SJSA1 (cell line): ENCODE data around the gene SRM. TPM values are rescaled to one million over a fixed set of nuclear protein-coding genes. Genes with fewer than 3 reads are reported as not detected.
"Not testable (repeated sequence)": the region's sequence is repeated elsewhere in the genome, so short reads cannot be mapped to it uniquely, and the experiment has no call there.

Experiments used
- DNase-seq, 2 experiments: peaks; one replicate each; pipeline ENCODE4 v3.0.0-alpha.2; 2015 to 2020; ENCODE audit warnings: low spot score in 2 of 2, low read depth in 1 of 2
- H3K27ac ChIP-seq: fragments of 250-450 bp; sonication (Bioruptor Pico); 2 replicates; pipeline ENCODE4 v1.5.1; 2020; ENCODE audit warnings: mild to moderate bottlenecking, moderate library complexity
- H3K27me3 ChIP-seq: fragments of 250-450 bp; sonication (Bioruptor Pico); replicated peaks from 2 replicates; pipeline ENCODE4 v1.5.1; 2020; ENCODE audit warnings: mild to moderate bottlenecking, moderate library complexity
- H3K36me3 ChIP-seq: fragments of 250-450 bp; sonication (Bioruptor Pico); 2 replicates; pipeline ENCODE4 v1.5.1; 2020; ENCODE audit warnings: mild to moderate bottlenecking
- H3K4me1 ChIP-seq: fragments of 250-450 bp; sonication (Bioruptor Pico); replicated peaks from 2 replicates; pipeline ENCODE4 v1.6.1; 2021; ENCODE audit warnings: mild to moderate bottlenecking
- H3K4me3 ChIP-seq: fragments of 250-450 bp; sonication (Bioruptor Pico); 2 replicates; pipeline ENCODE4 v1.5.1; 2020; ENCODE audit warnings: mild to moderate bottlenecking
- H3K9me3 ChIP-seq: fragments of 250-450 bp; sonication (Bioruptor Pico); replicated peaks from 2 replicates; pipeline ENCODE4 v1.5.1; 2020; ENCODE audit warnings: mild to moderate bottlenecking
- total RNA-seq: library from RNA; depleted of rRNA; stranded (reverse); fragments of >200 nt; shearing (Covaris generic); gene quantifications from 2 replicates; pipeline ENCODE4 v1.2.3, GENCODE V29; 2014; rRNA removed

Gene SRM
- total RNA-seq: 31.4 and 33.0 TPM in 2 replicates

- H3K27ac ChIP-seq: peak within 1 kb of the TSS; percentile 38
- peaks cover 56% of the 10 kb centered on the region for H3K36me3 ChIP-seq
- peaks cover 17% of the 10 kb centered on the region for H3K4me1 ChIP-seq
- DNase-seq: peak; percentile 78 to 89
- 0 out of 2 replicates have a peak, but pooled peaks cover 2% of the 10 kb centered on the region for H3K9me3 ChIP-seq
- peak within 1 kb of the TSS; percentile 98 for H3K4me3 ChIP-seq
- no peaks in the 10 kb centered on the region for H3K27me3 ChIP-seq
These were observed at the start of gene SRM for GRCh38 chr1:11059968-11060830. Gene SRM (minus strand): TSS chr1:11060018. CDS start chr1:11059943, 75 bp downstream.

- peaks cover 57% of the 10 kb centered on the region for H3K36me3 ChIP-seq
- H3K4me3 ChIP-seq: no peak overlapping the region
- DNase-seq: no peak
- H3K27ac ChIP-seq: no peak overlapping the region
- H3K27me3 ChIP-seq: no peaks in the 10 kb centered on the region
- no peaks in the 10 kb centered on the region for H3K4me1 ChIP-seq
- no peaks in the 10 kb centered on the region for H3K9me3 ChIP-seq
These were observed 49.4 kb upstream of the SRM start for GRCh38 chr1:11109047-11109760.

- Histone ChIP-seq H3K4me1 (no peaks in the 10 kb centered on the region), H3K27ac (no peak overlapping the region), H3K4me3 (no peak overlapping the region), H3K27me3 (no peaks in the 10 kb centered on the region), H3K36me3 (peaks cover 43% of the 10 kb centered on the region), H3K9me3 (no peaks in the 10 kb centered on the region)
- no peak for DNase-seq
These were observed 47.8 kb upstream of the SRM start for GRCh38 chr1:11107599-11107998.

GRCh38 chr1:11105586-11105985 lies 45.8 kb upstream of the SRM start:
- no peaks in the 10 kb centered on the region for H3K27me3 ChIP-seq
- no peaks in the 10 kb centered on the region for H3K9me3 ChIP-seq
- DNase-seq: no peak

GRCh38 chr1:11101347-11101746 lies 41.5 kb upstream of the SRM start:
- Histone ChIP-seq H3K36me3 (peaks cover 36% of the 10 kb centered on the region), H3K4me3 (no peak overlapping the region), H3K9me3 (no peaks in the 10 kb centered on the region), H3K4me1 (peaks cover 13% of the 10 kb centered on the region), H3K27me3 (no peaks in the 10 kb centered on the region), H3K27ac (no peak overlapping the region)
- DNase-seq: no peak

More at GRCh38 chr1:11105586-11105985, 45.8 kb upstream of the SRM start:
- Histone ChIP-seq H3K27ac (no peak overlapping the region), H3K36me3 (peaks cover 34% of the 10 kb centered on the region), H3K4me1 (no peaks in the 10 kb centered on the region), H3K4me3 (no peak overlapping the region)

GRCh38 chr1:11100806-11101205 lies 41.0 kb upstream of the SRM start:
- not testable (repeated sequence) for H3K4me3 ChIP-seq, DNase-seq

GRCh38 chr1:11100149-11100493 lies 40.3 kb upstream of the SRM start:
- Histone ChIP-seq H3K4me3 (peak overlapping the region; percentile 95), H3K36me3 (peaks cover 41% of the 10 kb centered on the region), H3K27ac (peak overlapping the region; percentile 87), H3K27me3 (no peaks in the 10 kb centered on the region), H3K9me3 (no peaks in the 10 kb centered on the region), H3K4me1 (peaks cover 13% of the 10 kb centered on the region)
- no peak for DNase-seq

More at GRCh38 chr1:11100806-11101205, 41.0 kb upstream of the SRM start:
- Histone ChIP-seq H3K36me3 (peaks cover 35% of the 10 kb centered on the region), H3K4me1 (peaks cover 13% of the 10 kb centered on the region)
- H3K9me3 ChIP-seq, H3K27me3 ChIP-seq, H3K27ac ChIP-seq: not testable (repeated sequence)

GRCh38 chr1:11099310-11100148 lies 39.7 kb upstream of the SRM start, which contains the start of gene EXOSC10:
Gene EXOSC10 (minus strand): TSS chr1:11099869. CDS start chr1:11099831, 38 bp downstream.
- peak within 1 kb of the TSS; percentile 87 for H3K27ac ChIP-seq
- H3K4me1 ChIP-seq: peaks cover 13% of the 10 kb centered on the region
- DNase-seq: peak; percentile 89 to 94
- peaks cover 46% of the 10 kb centered on the region for H3K36me3 ChIP-seq
- peak within 1 kb of the TSS; percentile 95 for H3K4me3 ChIP-seq
- H3K9me3 ChIP-seq: no peaks in the 10 kb centered on the region
- no peaks in the 10 kb centered on the region for H3K27me3 ChIP-seq

GRCh38 chr1:11098931-11099309 lies 39.1 kb upstream of the SRM start:
- peak overlapping the region; percentile 95 for H3K4me3 ChIP-seq
- H3K9me3 ChIP-seq: no peaks in the 10 kb centered on the region
- no peak for DNase-seq
- peaks cover 13% of the 10 kb centered on the region for H3K4me1 ChIP-seq
- H3K27me3 ChIP-seq: no peaks in the 10 kb centered on the region
- H3K36me3 ChIP-seq: peaks cover 52% of the 10 kb centered on the region
- peak overlapping the region; percentile 87 for H3K27ac ChIP-seq

GRCh38 chr1:11083784-11084183 lies 24.0 kb upstream of the SRM start:
- not testable (repeated sequence) for H3K4me3 ChIP-seq, H3K4me1 ChIP-seq, H3K27ac ChIP-seq, DNase-seq, H3K9me3 ChIP-seq, H3K27me3 ChIP-seq
- peaks cover 93% of the 10 kb centered on the region for H3K36me3 ChIP-seq

GRCh38 chr1:11080931-11081330 lies 21.1 kb upstream of the SRM start:
- Histone ChIP-seq H3K4me3 (no peak overlapping the region), H3K4me1 (no peaks in the 10 kb centered on the region), H3K27me3 (no peaks in the 10 kb centered on the region), H3K27ac (no peak overlapping the region), H3K9me3 (no peaks in the 10 kb centered on the region), H3K36me3 (peaks cover 92% of the 10 kb centered on the region)
- DNase-seq: no peak

- Histone ChIP-seq H3K27me3 (no peaks in the 10 kb centered on the region), H3K36me3 (peaks cover 90% of the 10 kb centered on the region), H3K4me3 (no peak overlapping the region), H3K27ac (no peak overlapping the region), H3K4me1 (no peaks in the 10 kb centered on the region), H3K9me3 (no peaks in the 10 kb centered on the region)
- no peak for DNase-seq
These were observed 18.8 kb upstream of the SRM start for GRCh38 chr1:11078631-11079030.

- H3K4me1 ChIP-seq, H3K9me3 ChIP-seq, DNase-seq, H3K27ac ChIP-seq, H3K4me3 ChIP-seq, H3K27me3 ChIP-seq: not testable (repeated sequence)
- H3K36me3 ChIP-seq: peaks cover 91% of the 10 kb centered on the region
These were observed 13.6 kb upstream of the SRM start for GRCh38 chr1:11073398-11073797.
